HEK293 (cell line): ENCODE results near the gene HTN1.

Experiments used
- CTCF ChIP-seq: fragments of 450-650 bp; formaldehyde crosslinking; IDR thresholded peaks from 2 replicates; pipeline ENCODE4 v1.5.1; 2016; ENCODE audit warnings: missing biosample characterization, missing genetic modification characterization
- ZBTB17 ChIP-seq: fragments of 450-650 bp; formaldehyde crosslinking; IDR thresholded peaks from 2 replicates; pipeline ENCODE4 v1.5.1; 2016; ENCODE audit warnings: missing biosample characterization, missing genetic modification characterization

DNA sequence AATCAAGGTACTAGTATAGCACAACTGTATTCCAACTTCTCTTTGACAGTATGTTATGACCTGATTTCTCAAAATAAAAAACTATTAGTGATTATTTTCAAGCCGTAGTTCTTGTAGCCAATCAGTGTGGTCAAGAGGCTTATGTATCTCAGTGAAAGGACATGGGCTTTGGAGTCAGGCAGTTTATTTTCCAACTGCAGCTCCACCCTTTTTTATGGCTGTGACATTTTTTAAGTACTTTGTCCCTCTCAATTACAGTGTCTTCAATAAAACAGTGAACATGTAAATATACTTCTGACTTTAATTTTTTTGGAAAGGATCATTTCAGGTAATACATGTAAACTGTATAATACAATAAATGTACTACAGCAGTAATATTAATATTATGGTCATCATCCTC lies 30.0 kb downstream of the HTN1 start:
- no peak for TF ChIP-seq ZBTB17
- TF ChIP-seq CTCF (tag by site-specific recombination): no peak
